HG03045 (cell line): ENCODE data around the gene CCNF.
"Not testable (repeated sequence)": the region's sequence is repeated elsewhere in the genome, so short reads cannot be mapped to it uniquely, and the experiment has no call there.

Experiments
- ATAC-seq: cut with Tn5 transposase; IDR thresholded peaks from one replicate; pipeline ENCODE4 v1.9.1; 2021; ENCODE audit warnings: mild to moderate bottlenecking, moderate library complexity; ENCODE audit not compliant: unreplicated experiment

The CCNF gene

GRCh38 chr16:2471016-2471652 is 41.9 kb downstream of the CCNF start, which contains the start of gene NTN3:
Gene NTN3, plus strand, starts transcription at chr16:2471297. Its CDS starts 405 bp downstream, at chr16:2471702.
- no peak for ATAC-seq

- no peak for ATAC-seq
Observed at GRCh38 chr16:2471653-2472487, 42.6 kb downstream of the CCNF start.

GRCh38 chr16:2472488-2472864 is 43.2 kb downstream of the CCNF start:
- no peak for ATAC-seq

GRCh38 chr16:2472885-2473445 is 43.7 kb downstream of the CCNF start:
- ATAC-seq = no peak

GRCh38 chr16:2473446-2473926 is 44.2 kb downstream of the CCNF start:
- no peak for ATAC-seq

GRCh38 chr16:2473999-2474876 is 45.0 kb downstream of the CCNF start:
- ATAC-seq = peak; percentile 16

- ATAC-seq = peak; percentile 72
Observed at GRCh38 chr16:2474877-2475412, 45.7 kb downstream of the CCNF start, which contains the start of gene TBC1D24. Gene TBC1D24, plus strand, starts transcription at chr16:2475127. Its CDS starts 21,022 bp downstream, at chr16:2496149.

- peak; percentile 2 for ATAC-seq
Observed at GRCh38 chr16:2475413-2476344, 46.4 kb downstream of the CCNF start.

- no peak for ATAC-seq
Observed at GRCh38 chr16:2476345-2476720, 47.1 kb downstream of the CCNF start.

GRCh38 chr16:2476741-2477140 is 47.5 kb downstream of the CCNF start:
- ATAC-seq = no peak

GRCh38 chr16:2477327-2477726 is 48.1 kb downstream of the CCNF start:
- ATAC-seq = no peak

GRCh38 chr16:2478279-2478678 is 49.0 kb downstream of the CCNF start:
- ATAC-seq = no peak

- not testable (repeated sequence) for ATAC-seq
Observed at GRCh38 chr16:2479996-2480395, 50.7 kb downstream of the CCNF start.

- ATAC-seq = no peak
Observed at GRCh38 chr16:2480948-2481347, 51.7 kb downstream of the CCNF start.

- ATAC-seq = no peak
Observed at GRCh38 chr16:2481676-2482075, 52.4 kb downstream of the CCNF start.

GRCh38 chr16:2482249-2482648 is 53.0 kb downstream of the CCNF start:
- no peak for ATAC-seq

GRCh38 chr16:2482708-2483534 is 53.7 kb downstream of the CCNF start:
- ATAC-seq = no peak
